Lung (tissue), 12 donors: ENCODE results near the gene IFT122. TPM values are rescaled to one million over a fixed set of nuclear protein-coding genes. Genes with fewer than 3 reads are reported as not detected.

ENCODE experiments used
- ATAC-seq: fragments of 200-7000 bp; cut with Tn5 transposase; one replicate; pipeline ENCODE4 v1.9.1; 2020; ENCODE audit warnings: moderate number of reproducible peaks; ENCODE audit not compliant: insufficient read depth, low FRiP score
- DNase-seq, 3 donors: peaks; one replicate each; pipeline ENCODE4 v3.0.0-alpha.2; 2013 to 2017
- H3K27ac ChIP-seq, 2 donors: one replicate each; pipeline ENCODE4 v1.5.1; 2013; ENCODE audit warnings: mild to moderate bottlenecking in 2 of 2, moderate library complexity in 2 of 2, control low read depth in 1 of 2, inconsistent platforms in 1 of 2, low read depth in 1 of 2, low read length in 1 of 2
- H3K27me3 ChIP-seq, 3 donors: one replicate each; pipeline ENCODE4 v1.5.1; 2013; ENCODE audit warnings: low read length in 2 of 3; ENCODE audit not compliant: control insufficient read depth in 3 of 3, insufficient read depth in 3 of 3
- H3K36me3 ChIP-seq, 4 donors: one replicate each; pipeline ENCODE4 v1.5.1; 2013; ENCODE audit warnings: low read length in 4 of 4, mild to moderate bottlenecking in 1 of 4, moderate library complexity in 1 of 4; ENCODE audit not compliant: control insufficient read depth in 4 of 4, insufficient read depth in 4 of 4
- H3K4me1 ChIP-seq, 5 donors: one replicate each; pipeline ENCODE4 v1.5.1; 2013; ENCODE audit warnings: low read length in 5 of 5, mild to moderate bottlenecking in 2 of 5, moderate library complexity in 1 of 5; ENCODE audit not compliant: control insufficient read depth in 5 of 5, insufficient read depth in 5 of 5
- H3K4me3 ChIP-seq: one replicate; pipeline ENCODE4 v1.5.1; 2013; ENCODE audit warnings: mild to moderate bottlenecking, control low read depth, moderate library complexity
- H3K9ac ChIP-seq, 2 donors: one replicate each; pipeline ENCODE4 v1.5.1; 2013; ENCODE audit warnings: low read length in 2 of 2, control low read depth in 1 of 2; ENCODE audit not compliant: insufficient read depth in 1 of 2
- H3K9me3 ChIP-seq, 4 donors: one replicate each; pipeline ENCODE4 v1.5.1; 2013; ENCODE audit warnings: low read length in 3 of 4, mild to moderate bottlenecking in 1 of 4, moderate library complexity in 1 of 4; ENCODE audit not compliant: control insufficient read depth in 4 of 4, insufficient read depth in 3 of 4
- WGBS, 2 donors: extraction: QIAGEN DNeasy Blood & Tissue Kit; methylation state at CpG; one replicate each; pipeline ENCODE4 v1.1.7; 2013; 5-methylcytosine and 5-hydroxymethylcytosine counted together
- polyA plus RNA-seq, 2 donors: library from polyadenylated mRNA; stranded (reverse); fragments of 200-250 nt; gene quantifications; one replicate each; pipeline ENCODE4 v1.2.1, GENCODE V29; 2013
- total RNA-seq, 2 donors: library from RNA; depleted of rRNA in 1 of 2; stranded (reverse); fragments of >200 nt in 1 of 2; gene quantifications; one replicate each; pipeline ENCODE4 v1.2.1, GENCODE V29; 2014 to 2021
- TF ChIP-seq, protein P1 (sequence below): IDR thresholded peaks from 2 replicates; pipeline ENCODE4 v1.5.1; 2012; ENCODE audit warnings: mild to moderate bottlenecking; ENCODE audit errors: control extremely low read depth, extremely low read depth
- donor health status: control.
- donor health status: control.
- donor health status: Bipolar disorder and iron deficiency.
- donor health status: healthy.
- donor health status: DM: yes; HTN: yes; CAD: no.

Gene IFT122
- total and polyA plus RNA-seq, 4 donors, result 11.0 to 65.7 (median 31.7) TPM

DNA sequence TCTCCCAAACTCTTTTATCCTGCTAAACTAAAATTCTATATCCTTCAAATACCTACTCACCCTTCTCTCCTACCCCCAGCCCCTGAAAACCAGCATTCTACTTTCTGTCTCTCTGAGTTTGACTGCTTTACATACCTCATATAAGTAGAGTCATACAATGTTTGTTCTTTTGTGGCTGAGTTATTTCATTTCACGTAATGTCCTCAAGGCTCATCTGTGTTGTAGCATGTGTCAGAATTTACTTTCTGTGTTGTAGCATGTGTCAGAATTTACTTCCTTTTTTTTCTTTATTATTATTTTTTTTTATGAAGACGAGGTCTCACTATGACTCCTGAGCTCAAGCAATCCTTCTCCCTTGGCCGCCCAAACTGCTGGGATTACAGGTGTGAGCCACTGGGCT lies 20.1 kb downstream of the IFT122 start:
- H3K27me3 ChIP-seq, result no peaks in the 10 kb centered on the region
- H3K9ac ChIP-seq, result no peak overlapping the region
- ATAC-seq (no peak), DNase-seq (no peak)
- H3K4me1 ChIP-seq, result no peaks in the 10 kb centered on the region
- peaks cover 6 to 42% (median 16%) of the 10 kb centered on the region in 4 donors for H3K36me3 ChIP-seq
- H3K27ac ChIP-seq, result no peak overlapping the region
- H3K9me3 ChIP-seq, result no peaks in the 10 kb centered on the region
- H3K4me3 ChIP-seq, result no peak overlapping the region
- TF ChIP-seq, protein P1, sequence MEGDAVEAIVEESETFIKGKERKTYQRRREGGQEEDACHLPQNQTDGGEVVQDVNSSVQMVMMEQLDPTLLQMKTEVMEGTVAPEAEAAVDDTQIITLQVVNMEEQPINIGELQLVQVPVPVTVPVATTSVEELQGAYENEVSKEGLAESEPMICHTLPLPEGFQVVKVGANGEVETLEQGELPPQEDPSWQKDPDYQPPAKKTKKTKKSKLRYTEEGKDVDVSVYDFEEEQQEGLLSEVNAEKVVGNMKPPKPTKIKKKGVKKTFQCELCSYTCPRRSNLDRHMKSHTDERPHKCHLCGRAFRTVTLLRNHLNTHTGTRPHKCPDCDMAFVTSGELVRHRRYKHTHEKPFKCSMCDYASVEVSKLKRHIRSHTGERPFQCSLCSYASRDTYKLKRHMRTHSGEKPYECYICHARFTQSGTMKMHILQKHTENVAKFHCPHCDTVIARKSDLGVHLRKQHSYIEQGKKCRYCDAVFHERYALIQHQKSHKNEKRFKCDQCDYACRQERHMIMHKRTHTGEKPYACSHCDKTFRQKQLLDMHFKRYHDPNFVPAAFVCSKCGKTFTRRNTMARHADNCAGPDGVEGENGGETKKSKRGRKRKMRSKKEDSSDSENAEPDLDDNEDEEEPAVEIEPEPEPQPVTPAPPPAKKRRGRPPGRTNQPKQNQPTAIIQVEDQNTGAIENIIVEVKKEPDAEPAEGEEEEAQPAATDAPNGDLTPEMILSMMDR, result no peak
- WGBS, 2 donors, result 90 to 95% methylated on average over 3 of the region's 3 CpGs

DNA sequence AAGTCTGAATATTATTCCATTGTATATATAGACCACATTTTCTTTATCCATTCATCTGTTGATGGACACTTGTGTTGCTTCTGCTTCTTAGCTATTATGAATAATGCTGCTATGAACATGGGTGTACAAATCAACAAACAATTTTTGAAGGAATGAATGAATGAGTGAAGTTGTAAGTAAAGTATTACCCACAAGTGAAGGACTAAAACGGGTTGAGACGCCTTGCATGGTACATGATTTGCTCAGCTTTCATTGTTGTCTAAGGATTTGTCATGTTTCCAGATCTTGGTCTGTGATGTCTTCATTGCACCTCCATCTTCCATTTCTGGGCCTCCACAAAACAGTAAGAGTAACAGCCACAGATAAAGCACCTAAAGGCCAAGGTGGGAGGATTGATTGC lies 20.5 kb downstream of the IFT122 start:
- TF ChIP-seq, protein P1, result no peak
- Histone ChIP-seq H3K9ac (no peak overlapping the region), H3K9me3 (no peaks in the 10 kb centered on the region), H3K4me3 (no peak overlapping the region), H3K27ac (peak overlapping the region in 1 of 2 donors; percentile 92), H3K27me3 (no peaks in the 10 kb centered on the region), H3K4me1 (no peaks in the 10 kb centered on the region), H3K36me3 (peaks cover 6 to 42% (median 16%) of the 10 kb centered on the region in 4 donors)
- 93 to 100% methylated on average over 2 of the region's 2 CpGs for WGBS, 2 donors
- ATAC-seq (no peak), DNase-seq (no peak)

DNA sequence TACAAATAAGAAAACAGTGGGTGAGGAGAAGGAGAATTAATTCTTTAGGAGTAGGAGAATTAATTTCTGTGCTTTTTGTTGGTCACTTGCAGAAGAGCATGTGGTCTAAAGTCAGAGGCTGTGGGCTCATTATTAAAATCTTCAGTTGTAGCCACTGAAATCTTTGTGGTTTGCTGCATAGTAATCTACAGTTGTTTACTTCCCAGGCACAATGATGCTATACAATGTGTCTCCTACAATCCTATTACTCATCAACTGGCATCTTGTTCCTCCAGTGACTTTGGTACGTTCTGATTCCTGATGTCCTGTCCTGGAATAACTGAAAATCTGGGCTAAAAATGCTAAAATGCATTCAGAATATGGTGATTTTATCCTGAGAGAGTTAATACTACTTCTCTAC lies 21.0 kb downstream of the IFT122 start:
- Histone ChIP-seq H3K36me3 (peaks cover 6 to 38% (median 16%) of the 10 kb centered on the region in 4 donors), H3K27me3 (no peaks in the 10 kb centered on the region), H3K27ac (peak overlapping the region in 1 of 2 donors; percentile 92), H3K9ac (no peak overlapping the region), H3K9me3 (no peaks in the 10 kb centered on the region), H3K4me1 (no peaks in the 10 kb centered on the region), H3K4me3 (no peak overlapping the region)
- ATAC-seq (no peak), DNase-seq (no peak)
- TF ChIP-seq, protein P1, result no peak
- 93 to 97% methylated on average over 1 of the region's 1 CpG for WGBS, 2 donors

DNA sequence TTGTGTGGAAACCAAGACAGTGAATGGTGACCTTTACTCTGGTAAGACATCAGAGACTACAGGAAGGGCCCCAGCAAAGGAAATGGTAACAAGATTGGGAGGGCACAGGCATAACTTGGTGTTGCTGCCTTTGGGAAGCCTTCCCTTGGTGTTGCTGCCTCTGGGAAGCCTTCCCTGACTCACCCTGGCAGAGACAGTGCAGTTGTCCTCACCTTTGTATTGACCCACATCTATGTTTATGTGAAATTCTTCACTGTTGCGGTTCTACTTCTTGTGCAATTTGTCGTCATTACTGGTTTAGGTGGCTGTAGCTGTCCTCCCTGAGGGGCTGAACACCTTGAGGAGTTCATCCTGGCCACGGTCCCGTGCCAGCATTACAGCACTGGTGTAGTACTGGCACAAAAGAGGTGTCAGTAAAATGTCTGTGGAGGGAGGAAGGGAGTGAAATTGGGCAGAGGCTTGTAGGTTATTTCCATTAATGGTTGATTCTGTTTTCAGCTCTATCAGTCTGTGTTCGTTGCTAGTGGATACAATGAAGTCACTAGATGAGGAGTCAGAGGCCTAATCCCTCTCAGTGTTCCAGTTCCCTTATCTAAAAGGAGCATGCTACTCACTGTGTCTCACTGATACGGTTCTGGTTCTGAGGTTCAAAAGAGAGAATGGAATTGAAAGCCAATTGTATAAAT lies 21.6 kb downstream of the IFT122 start:
- no peak overlapping the region for H3K9ac ChIP-seq
- 78 to 87% methylated on average over 6 of the region's 6 CpGs for WGBS, 2 donors
- no peaks in the 10 kb centered on the region for H3K4me1 ChIP-seq
- peak overlapping the region in 1 of 2 donors; percentile 92 for H3K27ac ChIP-seq
- peaks cover 4 to 40% (median 16%) of the 10 kb centered on the region in 4 donors for H3K36me3 ChIP-seq
- no peak for DNase-seq
- ATAC-seq, result no peak
- no peaks in the 10 kb centered on the region for H3K27me3 ChIP-seq
- TF ChIP-seq, protein P1, result no peak
- no peak overlapping the region for H3K4me3 ChIP-seq
- H3K9me3 ChIP-seq, result no peaks in the 10 kb centered on the region
